Ishikawa (cell line): ENCODE data around the gene ARHGAP21.

ENCODE experiments used
- FOXM1 ChIP-seq: IDR thresholded peaks from 2 replicates; pipeline ENCODE4 v1.6.1; 2012; ENCODE audit warnings: low read depth, borderline replicate concordance
- TCF12 ChIP-seq: IDR thresholded peaks from 2 replicates; pipeline ENCODE4 v1.6.1; 2012; ENCODE audit warnings: low read depth
- TF ChIP-seq, protein P1 (sequence below): IDR thresholded peaks from 2 replicates; pipeline ENCODE4 v1.6.1; 2012

DNA sequence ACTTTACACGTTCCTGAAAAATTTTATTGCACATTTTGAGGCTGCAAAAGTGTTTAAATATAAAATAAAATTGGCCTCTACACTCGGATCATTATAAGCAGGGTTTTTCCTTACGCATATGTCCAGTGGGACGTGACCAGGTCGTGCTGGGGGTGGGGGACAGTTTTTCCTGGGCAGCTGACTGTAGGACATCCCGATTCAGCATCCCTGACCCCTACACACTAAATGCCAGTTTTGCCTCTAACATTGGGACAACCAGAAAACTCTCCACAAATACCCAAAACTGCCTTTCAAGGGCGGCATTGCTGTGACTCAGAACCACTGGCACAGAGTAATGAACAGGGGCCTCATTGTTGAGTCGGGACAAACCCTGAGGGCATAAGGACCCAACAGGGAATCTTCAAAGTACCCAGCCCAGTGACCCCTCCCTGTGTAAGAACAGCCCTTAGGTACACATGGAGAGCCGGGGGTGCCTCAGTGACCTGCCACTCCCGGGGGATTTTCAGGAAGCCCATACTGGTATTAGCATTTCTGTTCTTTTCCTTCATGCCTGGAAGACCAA lies 170.6 kb downstream of the ARHGAP21 start:
- TF ChIP-seq, protein P1, sequence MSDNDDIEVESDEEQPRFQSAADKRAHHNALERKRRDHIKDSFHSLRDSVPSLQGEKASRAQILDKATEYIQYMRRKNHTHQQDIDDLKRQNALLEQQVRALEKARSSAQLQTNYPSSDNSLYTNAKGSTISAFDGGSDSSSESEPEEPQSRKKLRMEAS = no peak
- TF ChIP-seq TCF12 (no peak), FOXM1 (no peak)
